GM12872 (cell line): Measurements from ENCODE around the gene APOL1.

Source experiments
- TF ChIP-seq, protein P1 (sequence below): IDR thresholded peaks from 3 replicates; pipeline ENCODE4 v1.5.1; 2011; ENCODE audit warnings: low read depth, mild to moderate bottlenecking, low read length, moderate library complexity; ENCODE audit not compliant: insufficient read depth

APOL1 gene

DNA sequence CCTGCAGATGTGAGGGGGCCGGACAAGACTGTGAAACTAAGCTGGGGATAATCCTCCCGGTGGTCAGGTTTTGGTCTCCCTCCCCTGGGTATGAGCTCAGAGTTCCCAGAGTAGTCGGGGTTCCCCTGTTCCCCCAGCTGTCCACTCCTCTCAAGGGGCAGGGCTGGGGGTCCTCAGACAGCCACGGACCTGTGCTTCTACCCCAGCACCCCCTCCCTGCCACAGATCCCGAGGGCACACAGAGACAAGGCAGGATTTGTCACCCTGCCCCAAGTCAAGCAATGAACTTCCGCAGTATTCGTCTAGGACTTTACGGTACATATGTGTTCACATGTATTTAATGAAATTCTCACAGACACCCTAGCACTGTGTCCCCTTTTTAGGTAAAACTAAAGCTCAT is 45.2 kb downstream of the APOL1 start:
- TF ChIP-seq, protein P1, sequence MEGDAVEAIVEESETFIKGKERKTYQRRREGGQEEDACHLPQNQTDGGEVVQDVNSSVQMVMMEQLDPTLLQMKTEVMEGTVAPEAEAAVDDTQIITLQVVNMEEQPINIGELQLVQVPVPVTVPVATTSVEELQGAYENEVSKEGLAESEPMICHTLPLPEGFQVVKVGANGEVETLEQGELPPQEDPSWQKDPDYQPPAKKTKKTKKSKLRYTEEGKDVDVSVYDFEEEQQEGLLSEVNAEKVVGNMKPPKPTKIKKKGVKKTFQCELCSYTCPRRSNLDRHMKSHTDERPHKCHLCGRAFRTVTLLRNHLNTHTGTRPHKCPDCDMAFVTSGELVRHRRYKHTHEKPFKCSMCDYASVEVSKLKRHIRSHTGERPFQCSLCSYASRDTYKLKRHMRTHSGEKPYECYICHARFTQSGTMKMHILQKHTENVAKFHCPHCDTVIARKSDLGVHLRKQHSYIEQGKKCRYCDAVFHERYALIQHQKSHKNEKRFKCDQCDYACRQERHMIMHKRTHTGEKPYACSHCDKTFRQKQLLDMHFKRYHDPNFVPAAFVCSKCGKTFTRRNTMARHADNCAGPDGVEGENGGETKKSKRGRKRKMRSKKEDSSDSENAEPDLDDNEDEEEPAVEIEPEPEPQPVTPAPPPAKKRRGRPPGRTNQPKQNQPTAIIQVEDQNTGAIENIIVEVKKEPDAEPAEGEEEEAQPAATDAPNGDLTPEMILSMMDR = no peak

DNA sequence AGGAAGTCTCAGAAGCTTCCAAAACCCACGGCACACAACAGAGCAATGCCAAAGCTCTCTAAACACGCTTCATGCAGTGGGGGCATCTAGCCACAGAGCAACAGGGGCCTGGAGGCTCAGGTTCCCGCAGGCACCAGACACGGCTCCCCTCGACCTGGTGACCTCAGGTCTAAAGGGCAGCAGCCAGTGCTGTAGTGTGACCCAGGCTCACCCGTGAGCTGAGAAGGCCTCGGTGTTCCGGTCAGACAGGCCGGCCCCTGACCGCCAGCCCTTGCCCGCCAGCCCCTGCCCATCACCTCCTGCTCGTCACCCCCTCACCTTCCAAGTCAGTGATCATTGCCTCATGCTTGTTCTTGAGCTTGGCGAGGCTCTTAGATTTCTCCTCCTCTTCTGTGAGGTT is 45.7 kb downstream of the APOL1 start:
- TF ChIP-seq, protein P1 = no peak

DNA sequence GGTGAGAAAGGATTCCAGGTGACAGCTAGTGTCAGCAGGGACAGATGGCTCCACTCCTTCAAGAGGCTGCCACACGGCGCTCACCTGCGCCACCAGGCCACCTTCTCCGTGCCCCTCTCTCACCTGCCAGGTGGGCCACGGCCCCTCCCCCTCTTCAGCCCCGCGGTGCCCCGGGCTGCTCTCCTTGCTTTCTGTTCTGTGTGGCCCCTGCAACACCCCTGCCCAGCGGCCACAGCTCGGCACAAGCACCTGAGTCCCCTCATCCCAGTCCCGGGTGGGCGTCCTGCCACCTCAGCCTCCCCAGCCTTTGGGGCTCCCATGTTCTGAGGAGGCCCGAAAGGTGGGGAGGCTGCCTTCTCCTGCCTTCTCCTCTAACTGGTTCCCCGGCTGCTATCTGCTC is 46.4 kb downstream of the APOL1 start:
- TF ChIP-seq, protein P1 = no peak

DNA sequence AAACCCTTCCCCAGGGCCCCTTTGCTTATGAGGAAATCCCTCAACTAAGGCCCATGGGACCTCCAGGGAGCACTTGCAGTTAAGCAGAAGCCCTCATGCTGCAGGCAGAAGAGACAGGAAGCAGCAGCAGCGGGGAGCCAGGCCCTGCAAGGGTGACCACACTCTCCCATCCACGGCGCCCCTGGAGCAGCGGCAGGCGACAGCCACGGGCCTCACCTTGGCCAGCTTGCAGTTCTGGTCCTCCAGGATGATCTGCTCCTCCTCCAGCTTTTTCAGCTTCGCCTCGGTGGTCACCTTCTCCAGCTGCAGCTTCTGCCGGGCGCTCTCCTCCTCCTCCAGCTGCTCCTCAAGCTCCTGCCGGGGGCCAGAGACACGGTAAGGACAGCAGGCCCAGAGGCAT is 47.0 kb downstream of the APOL1 start:
- TF ChIP-seq, protein P1 = no peak

DNA sequence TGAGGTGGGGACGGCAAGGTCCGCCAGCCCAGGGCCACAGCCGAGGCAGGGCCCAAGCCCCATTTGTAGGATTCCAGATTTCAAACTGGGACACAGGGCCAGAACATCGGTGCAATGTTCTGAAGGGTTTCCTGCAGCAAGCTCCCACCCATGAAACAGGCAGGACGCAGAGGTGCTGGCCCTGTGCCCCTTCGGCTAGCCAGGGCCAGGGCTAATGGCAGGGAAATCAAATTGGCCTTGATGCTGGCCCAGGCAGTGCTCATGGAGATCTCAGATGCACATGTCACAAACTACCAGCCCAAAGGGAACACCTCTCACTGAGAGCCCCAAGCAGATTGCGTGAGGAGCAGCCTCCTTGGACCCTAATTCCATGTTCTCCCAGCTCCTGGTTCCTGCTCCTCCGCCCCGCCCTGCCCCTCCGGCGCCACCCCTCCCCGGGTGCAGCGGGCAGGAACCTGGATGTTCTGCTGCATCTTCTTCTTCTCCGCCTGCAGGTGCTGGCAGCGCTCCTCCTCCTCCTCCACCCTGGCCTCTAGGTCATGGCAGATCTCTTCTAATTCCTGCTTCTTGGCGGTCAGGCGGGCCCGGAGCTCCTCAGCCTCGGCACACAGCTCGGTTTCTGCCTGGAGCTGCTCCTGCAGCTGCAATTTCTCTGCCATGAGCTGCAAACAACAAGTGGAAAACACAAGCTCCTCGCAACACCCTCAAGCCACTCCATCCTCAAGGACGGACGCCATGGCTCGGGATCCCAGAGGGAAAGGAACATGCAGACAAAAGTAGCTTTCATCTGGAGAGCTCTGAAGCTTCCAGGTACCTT is 47.7 kb downstream of the APOL1 start:
- TF ChIP-seq, protein P1 = no peak

DNA sequence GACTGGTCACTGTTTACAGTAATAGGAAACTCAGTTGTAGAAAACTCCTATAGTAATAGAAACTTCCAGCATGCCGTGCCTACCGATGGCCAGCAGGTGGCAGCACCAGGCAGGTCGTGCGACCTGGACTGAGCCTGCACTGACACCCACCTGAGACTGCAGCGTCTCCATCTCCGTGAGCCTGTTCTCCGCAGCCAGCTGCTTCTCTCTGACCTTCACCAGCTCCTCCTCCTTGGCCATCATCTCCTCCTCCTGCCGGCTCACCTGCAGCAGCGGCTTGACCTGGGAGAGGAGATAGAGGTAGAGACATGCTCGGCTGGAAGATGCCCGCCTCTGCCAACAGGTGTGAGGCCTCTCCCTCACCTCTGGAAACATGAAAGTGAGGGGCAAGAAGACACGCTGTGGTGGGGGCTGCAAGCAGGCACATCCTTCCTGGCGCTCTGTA is 48.5 kb downstream of the APOL1 start:
- TF ChIP-seq, protein P1 = peak; percentile 96

DNA sequence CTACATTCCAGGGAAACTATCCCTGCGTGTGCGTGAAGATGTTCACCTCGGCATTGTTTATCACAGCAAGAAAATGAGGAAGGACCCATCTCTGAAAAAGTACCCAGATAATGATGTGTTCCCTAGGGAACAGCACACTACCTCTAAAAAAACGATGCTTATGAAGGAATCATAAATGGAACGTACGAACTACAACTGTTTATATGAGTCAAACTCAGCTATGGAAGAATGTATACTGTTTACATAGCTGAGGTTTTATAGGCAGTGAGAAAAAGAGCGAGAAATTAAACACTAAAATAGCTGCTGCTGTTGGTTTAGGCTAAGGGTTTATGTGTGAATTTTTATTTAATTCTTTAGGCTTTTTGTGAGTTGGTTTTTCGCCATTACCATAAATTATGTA is 48.9 kb downstream of the APOL1 start:
- TF ChIP-seq, protein P1 = no peak
